ENCODE data around the gene SAMSN1. TPM values are rescaled to one million over a fixed set of nuclear protein-coding genes. Genes with fewer than 3 reads are reported as not detected.

Gene SAMSN1
- total and polyA plus RNA-seq, 2 of the 8 experiments (the other 6 are each of a cell fraction or from before 2014, with no cell fraction given), result 0.50 to 3.0 TPM

DNA sequence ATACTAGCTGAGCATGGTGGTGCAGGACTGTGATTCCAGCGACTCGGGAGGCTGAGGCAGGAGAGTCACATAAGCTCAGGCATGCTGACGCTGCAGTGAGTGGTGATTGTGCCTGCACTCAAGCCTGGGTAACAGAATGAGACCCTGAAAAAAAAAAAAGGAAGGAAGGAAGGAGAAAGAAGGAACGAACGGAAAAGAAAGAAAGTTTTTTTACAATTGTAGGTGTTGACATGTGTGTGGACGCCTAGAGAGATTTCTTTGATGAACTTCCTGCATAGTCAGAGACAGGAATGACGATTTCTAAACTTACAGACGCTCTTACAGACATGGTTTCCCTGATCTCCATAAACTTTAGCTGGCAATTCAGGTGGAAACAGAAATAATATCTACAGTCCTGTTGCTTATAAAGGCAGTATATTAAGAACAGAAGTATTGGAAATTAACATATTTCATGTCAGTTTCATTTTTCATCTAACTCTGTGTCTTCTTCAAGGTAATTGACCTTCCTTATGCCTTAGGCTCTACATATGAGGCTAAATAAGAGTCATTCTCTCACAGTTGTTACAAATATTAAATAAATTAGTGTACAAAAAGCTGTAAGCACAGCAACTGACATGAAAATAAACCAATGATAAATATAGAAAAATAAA, 4.1 kb downstream of the SAMSN1 start:
- Histone ChIP-seq H3K18ac (ENCODE audit: extremely low read depth, low read length) (no peak overlapping the region), H4K91ac (replicated peaks; ENCODE audit: insufficient read length, low read length) (no peak overlapping the region), H2BK20ac (ENCODE audit: low read length) (no peak overlapping the region), H3K9me3 (ENCODE audit: insufficient read depth in 2 of 2, low read depth in 1 of 2, low read length in 1 of 2) (no peaks in the 10 kb centered on the region), H3K23ac (ENCODE audit: insufficient read length) (no peak overlapping the region), H3K4me2 (ENCODE audit: insufficient read depth in 1 of 2, low read depth in 2 of 2, low read length in 2 of 2) (no peak overlapping the region), H3K27ac (ENCODE audit: low read depth, low read length) (no peak overlapping the region), H3K79me1 (ENCODE audit: low read depth, low read length) (no peaks in the 10 kb centered on the region), H2BK15ac (ENCODE audit: low read length) (no peak overlapping the region), H3K23me2 (ENCODE audit: low read depth, low read length) (no peaks in the 10 kb centered on the region), H2BK120ac (replicated peaks; ENCODE audit: low read depth, low read length) (no peak overlapping the region), H3K9ac (replicated peaks in 1 of 4; ENCODE audit: extremely low read depth in 1 of 4, low read depth in 3 of 4, low read length in 3 of 4) (no peak overlapping the region), H3K27me3 (replicated peaks in 1 of 4; ENCODE audit: control insufficient read depth in 3 of 4, extremely low read depth in 1 of 4, insufficient read depth in 3 of 4, low read length in 3 of 4) (no peaks in the 10 kb centered on the region), H4K5ac (ENCODE audit: insufficient read length, low read depth, low read length) (no peak overlapping the region), H3K36me3 (ENCODE audit: control insufficient read depth in 2 of 4, insufficient read depth in 4 of 4, low read length in 3 of 4) (no peaks in the 10 kb centered on the region), H2BK12ac (ENCODE audit: low read depth, low read length) (no peak overlapping the region), H3K56ac (replicated peaks; ENCODE audit: insufficient read length, low read depth, low read length) (no peak overlapping the region), H3K14ac (ENCODE audit: insufficient read length) (no peak overlapping the region), H2AFZ (ENCODE audit: low read length) (peak overlapping the region; percentile 62; the same call in 1 of the 2 replicates), H3K4me1 (replicated peaks in 1 of 4; ENCODE audit: control insufficient read depth in 3 of 4, insufficient read depth in 4 of 4, low read length in 3 of 4) (no peaks in the 10 kb centered on the region), H4K20me1 (replicated peaks in 1 of 2; ENCODE audit: control insufficient read depth in 1 of 2, insufficient read depth in 2 of 2, low read length in 2 of 2) (no peaks in the 10 kb centered on the region), H3K79me2 (ENCODE audit: control insufficient read depth in 1 of 2, insufficient read depth in 2 of 2, low read length in 2 of 2) (no peaks in the 10 kb centered on the region), H2AK5ac (ENCODE audit: low read depth, low read length) (no peak overlapping the region), H2BK5ac (ENCODE audit: low read depth, low read length) (no peak overlapping the region), H3K4ac (replicated peaks; ENCODE audit: insufficient read length, low read depth, low read length) (no peak overlapping the region), H3K4me3 (ENCODE audit: extremely low read depth in 1 of 4, insufficient read depth in 2 of 4, low read depth in 3 of 4, low read length in 4 of 4) (no peak overlapping the region), H4K8ac (ENCODE audit: extremely low read depth, insufficient read depth, low read length) (no peak overlapping the region)
- FAIRE-seq, result no peak
- ChIA-PET POLR2A (ENCODE audit: partially characterized antibody) (no interaction called here), CTCF (ENCODE audit: partially characterized antibody) (interaction anchor here (1.0 kb wide), 1 partner anchor 9 kb away, joined by 3 read pairs; no protein-coding TSS in a partner anchor)
- DNase-seq (ENCODE audit: low read depth in 1 of 2, low spot score in 2 of 2), result no peak
- TF ChIP-seq TEAD4 (IDR thresholded peaks at IDR 0.05; ENCODE audit: low read depth, low read length), result no peak
- TF ChIP-seq GTF2F1 (IDR thresholded peaks at IDR 0.05; ENCODE audit: borderline replicate concordance, low read depth, low read length), result no peak
- no peak for TF ChIP-seq TBP (IDR thresholded peaks at IDR 0.05; ENCODE audit: low read depth, low read length)
- TF ChIP-seq, protein P1, sequence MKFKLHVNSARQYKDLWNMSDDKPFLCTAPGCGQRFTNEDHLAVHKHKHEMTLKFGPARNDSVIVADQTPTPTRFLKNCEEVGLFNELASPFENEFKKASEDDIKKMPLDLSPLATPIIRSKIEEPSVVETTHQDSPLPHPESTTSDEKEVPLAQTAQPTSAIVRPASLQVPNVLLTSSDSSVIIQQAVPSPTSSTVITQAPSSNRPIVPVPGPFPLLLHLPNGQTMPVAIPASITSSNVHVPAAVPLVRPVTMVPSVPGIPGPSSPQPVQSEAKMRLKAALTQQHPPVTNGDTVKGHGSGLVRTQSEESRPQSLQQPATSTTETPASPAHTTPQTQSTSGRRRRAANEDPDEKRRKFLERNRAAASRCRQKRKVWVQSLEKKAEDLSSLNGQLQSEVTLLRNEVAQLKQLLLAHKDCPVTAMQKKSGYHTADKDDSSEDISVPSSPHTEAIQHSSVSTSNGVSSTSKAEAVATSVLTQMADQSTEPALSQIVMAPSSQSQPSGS (IDR thresholded peaks at IDR 0.05; ENCODE audit: low read length), result no peak
- TF ChIP-seq SP2 (IDR thresholded peaks at IDR 0.05; ENCODE audit: low read length), result no peak
- no peak for TF ChIP-seq TAF7 (optimal IDR thresholded peaks at IDR 0.05; ENCODE audit: borderline replicate concordance, low read depth, low read length)
- TF ChIP-seq BACH1 (IDR thresholded peaks at IDR 0.05; ENCODE audit: low read length), result no peak
- 89% methylated on average over 8 of the region's 8 CpGs; no CpG with 5 or more reads in 1 of the 2 experiments for WGBS, 2 experiments (ENCODE audit: extremely low coverage in 1 of 2, insufficient coverage in 1 of 2, insufficient read length in 1 of 2, insufficient replicate concordance in 2 of 2, low coverage in 1 of 2, low lambda C conversion rate in 2 of 2, missing lambda C conversion rate in 1 of 2)

All from H1 (cell line).